Activated CD8-positive, alpha-beta T cell treated with anti-CD3 and anti-CD28 coated beads for 36 hours (primary cell): ENCODE data around the gene CGB5. TPM values are rescaled to one million over a fixed set of nuclear protein-coding genes. Genes with fewer than 3 reads are reported as not detected.

Experiments
- ATAC-seq: fragments of 200-7000 bp; cut with Tn5 transposase; one replicate; pipeline ENCODE4 v1.10.0; 2021; ENCODE audit warnings: mild to moderate bottlenecking, moderate library complexity
- CTCF ChIA-PET: fragments of 350-600 bp; sonication (Branson Sonifier 250); formaldehyde crosslinking; loops from one replicate; lab custom pipeline; 2021; ENCODE audit warnings: antibody characterized with exemption; lab: Charles Lee
- POLR2A ChIA-PET: fragments of 350-600 bp; sonication (Branson Sonifier 250); formaldehyde crosslinking; loops from one replicate; lab custom pipeline; 2021; ENCODE audit warnings: antibody characterized with exemption; lab: Charles Lee
- DNase-seq: peaks from one replicate; pipeline ENCODE4 v3.0.0-alpha.2; 2020
- H3K27ac Mint-ChIP-seq: one replicate; pipeline ENCODE4 v1.8.0; 2021; ENCODE audit warnings: mild to moderate bottlenecking, mixed read lengths
- H3K27me3 Mint-ChIP-seq: one replicate; pipeline ENCODE4 v1.8.0; 2021; ENCODE audit warnings: mixed read lengths
- H3K36me3 Mint-ChIP-seq: one replicate; pipeline ENCODE4 v1.8.0; 2021; ENCODE audit warnings: low read depth, mixed read lengths
- H3K4me1 Mint-ChIP-seq: one replicate; pipeline ENCODE4 v1.8.0; 2021; ENCODE audit warnings: low read depth, mixed read lengths
- H3K4me3 Mint-ChIP-seq: one replicate; pipeline ENCODE4 v1.8.0; 2021; ENCODE audit warnings: mild to moderate bottlenecking, moderate library complexity, mixed read lengths
- H3K9me3 Mint-ChIP-seq: one replicate; pipeline ENCODE4 v1.8.0; 2021; ENCODE audit warnings: mixed read lengths
- CTCF ChIP-seq: fragments of 200-600 bp; IDR thresholded peaks from one replicate; pipeline ENCODE4 v1.8.0; 2022; ENCODE audit warnings: antibody characterized with exemption, mild to moderate bottlenecking
- intact Hi-C: fragments of 100-400 bp; cut with micrococcal nuclease; formaldehyde crosslinking; loops from one replicate; pipeline ENCODE4 v1.10.0; 2022
- total RNA-seq, 2 experiments: library from RNA; stranded (reverse); gene quantifications; one replicate each; pipeline ENCODE4 v1.2.3, GENCODE V29; 2021

Gene CGB5
- total RNA-seq, 2 experiments from 2014 or later = not detected

GRCh38 chr19:49014123-49014869 lies 29.4 kb upstream of the CGB5 start:
- no peak for ATAC-seq
- H3K4me1 Mint-ChIP-seq = peaks cover 15% of the 10 kb centered on the region
- intact Hi-C loops = no loop called here
- H3K36me3 Mint-ChIP-seq = peaks cover 26% of the 10 kb centered on the region
- no peaks in the 10 kb centered on the region for H3K9me3 Mint-ChIP-seq
- H3K27me3 Mint-ChIP-seq = peaks cover 4% of the 10 kb centered on the region
- H3K27ac Mint-ChIP-seq = no peak overlapping the region
- ChIA-PET CTCF (interaction anchor here (0.9 to 2.3 kb wide), 3 partner anchors 16 to 185 kb away, joined by 4 to 6 read pairs (median 4); partner anchors contain the start of genes GYS1 and RUVBL2), POLR2A (interaction anchor here (1.5 kb wide), 2 partner anchors 8 to 48 kb away, joined by 3 read pairs; no protein-coding TSS in a partner anchor)
- no peak for TF ChIP-seq CTCF
- no peak for DNase-seq
- no peak overlapping the region for H3K4me3 Mint-ChIP-seq

GRCh38 chr19:49014870-49015255 lies 28.8 kb upstream of the CGB5 start:
- Mint-ChIP-seq H3K4me1 (peaks cover 16% of the 10 kb centered on the region), H3K36me3 (peaks cover 26% of the 10 kb centered on the region), H3K27ac (no peak overlapping the region), H3K27me3 (peaks cover 7% of the 10 kb centered on the region), H3K9me3 (no peaks in the 10 kb centered on the region), H3K4me3 (no peak overlapping the region)
- ATAC-seq (no peak), DNase-seq (no peak)
- intact Hi-C loops = no loop called here
- ChIA-PET POLR2A (no interaction called here), CTCF (no interaction called here)
- no peak for TF ChIP-seq CTCF

- ATAC-seq = no peak
- Mint-ChIP-seq H3K36me3 (peaks cover 20% of the 10 kb centered on the region), H3K4me3 (no peak overlapping the region), H3K4me1 (peaks cover 25% of the 10 kb centered on the region), H3K9me3 (no peaks in the 10 kb centered on the region), H3K27ac (no peak overlapping the region), H3K27me3 (peaks cover 9% of the 10 kb centered on the region)
- intact Hi-C loops = no loop called here
- POLR2A ChIA-PET = interaction anchor here (2.4 kb wide), 1 partner anchor 10 kb away, joined by 8 read pairs; no protein-coding TSS in a partner anchor
- TF ChIP-seq CTCF = no peak
- DNase-seq = no peak
- CTCF ChIA-PET = no interaction called here
Observed at GRCh38 chr19:49016067-49016839, 27.4 kb upstream of the CGB5 start.

GRCh38 chr19:49017041-49017665 lies 26.5 kb upstream of the CGB5 start, which contains the start of gene LHB:
TSS of gene LHB (minus strand) at chr19:49017091. CDS start at chr19:49017081, 10 bp downstream.
- ATAC-seq = no peak
- H3K27me3 Mint-ChIP-seq = peaks cover 9% of the 10 kb centered on the region
- POLR2A ChIA-PET = interaction anchor here (2.4 kb wide), 1 partner anchor 11 kb away, joined by 8 read pairs; no protein-coding TSS in a partner anchor
- peaks cover 16% of the 10 kb centered on the region for H3K36me3 Mint-ChIP-seq
- H3K9me3 Mint-ChIP-seq = no peaks in the 10 kb centered on the region
- CTCF ChIA-PET = interaction anchor here (1.4 to 3.3 kb wide), 2 partner anchors 19 to 24 kb away, joined by 6 to 17 read pairs; partner anchors contain the start of genes GYS1 and RUVBL2
- H3K4me3 Mint-ChIP-seq = peak within 1 kb of the TSS; percentile 55
- DNase-seq = no peak
- intact Hi-C loops = no loop called here
- no peak for TF ChIP-seq CTCF
- H3K4me1 Mint-ChIP-seq = peaks cover 30% of the 10 kb centered on the region
- H3K27ac Mint-ChIP-seq = no peak within 1 kb of the TSS
